LNCaP clone FGC (cell line): ENCODE results near the gene URGCP.

Source experiments
- DNase-seq: peaks from one replicate; pipeline ENCODE4 v3.0.0-alpha.2; 2011; ENCODE audit warnings: low read depth
- H3K4me3 ChIP-seq: 2 replicates; pipeline ENCODE4 v1.5.1; 2011; ENCODE audit warnings: mild to moderate bottlenecking, low read depth, low read length, control low read depth
- TF ChIP-seq, protein P1 (sequence below): IDR thresholded peaks from 2 replicates; pipeline ENCODE4 v1.5.1; 2012; ENCODE audit warnings: mild to moderate bottlenecking; ENCODE audit not compliant: control insufficient read depth, insufficient read depth; ENCODE audit errors: extremely low read depth

The URGCP gene

DNA sequence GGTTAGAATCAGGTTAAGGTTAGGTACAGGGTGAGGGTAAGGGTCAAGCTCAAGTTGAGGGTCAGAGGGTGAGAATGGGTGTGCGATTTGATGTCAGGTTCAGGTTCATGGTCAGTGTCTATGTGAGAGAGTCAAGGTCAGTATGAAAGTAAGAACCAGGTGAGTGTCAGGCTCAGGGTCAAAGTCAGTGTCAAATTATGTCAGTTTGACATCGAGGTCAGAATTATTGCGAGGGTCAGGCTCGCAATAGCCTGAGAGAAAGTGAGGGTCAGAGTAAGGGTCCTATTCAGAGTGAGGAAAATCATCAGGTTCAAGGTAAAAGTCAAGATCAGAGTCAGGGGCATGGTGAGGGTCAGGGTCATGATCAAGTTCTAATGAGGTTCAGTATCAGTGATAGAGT, 50.1 kb downstream of the URGCP start:
- H3K4me3 ChIP-seq, result no peak overlapping the region
- TF ChIP-seq, protein P1, sequence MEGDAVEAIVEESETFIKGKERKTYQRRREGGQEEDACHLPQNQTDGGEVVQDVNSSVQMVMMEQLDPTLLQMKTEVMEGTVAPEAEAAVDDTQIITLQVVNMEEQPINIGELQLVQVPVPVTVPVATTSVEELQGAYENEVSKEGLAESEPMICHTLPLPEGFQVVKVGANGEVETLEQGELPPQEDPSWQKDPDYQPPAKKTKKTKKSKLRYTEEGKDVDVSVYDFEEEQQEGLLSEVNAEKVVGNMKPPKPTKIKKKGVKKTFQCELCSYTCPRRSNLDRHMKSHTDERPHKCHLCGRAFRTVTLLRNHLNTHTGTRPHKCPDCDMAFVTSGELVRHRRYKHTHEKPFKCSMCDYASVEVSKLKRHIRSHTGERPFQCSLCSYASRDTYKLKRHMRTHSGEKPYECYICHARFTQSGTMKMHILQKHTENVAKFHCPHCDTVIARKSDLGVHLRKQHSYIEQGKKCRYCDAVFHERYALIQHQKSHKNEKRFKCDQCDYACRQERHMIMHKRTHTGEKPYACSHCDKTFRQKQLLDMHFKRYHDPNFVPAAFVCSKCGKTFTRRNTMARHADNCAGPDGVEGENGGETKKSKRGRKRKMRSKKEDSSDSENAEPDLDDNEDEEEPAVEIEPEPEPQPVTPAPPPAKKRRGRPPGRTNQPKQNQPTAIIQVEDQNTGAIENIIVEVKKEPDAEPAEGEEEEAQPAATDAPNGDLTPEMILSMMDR, result no peak
- DNase-seq, result no peak

DNA sequence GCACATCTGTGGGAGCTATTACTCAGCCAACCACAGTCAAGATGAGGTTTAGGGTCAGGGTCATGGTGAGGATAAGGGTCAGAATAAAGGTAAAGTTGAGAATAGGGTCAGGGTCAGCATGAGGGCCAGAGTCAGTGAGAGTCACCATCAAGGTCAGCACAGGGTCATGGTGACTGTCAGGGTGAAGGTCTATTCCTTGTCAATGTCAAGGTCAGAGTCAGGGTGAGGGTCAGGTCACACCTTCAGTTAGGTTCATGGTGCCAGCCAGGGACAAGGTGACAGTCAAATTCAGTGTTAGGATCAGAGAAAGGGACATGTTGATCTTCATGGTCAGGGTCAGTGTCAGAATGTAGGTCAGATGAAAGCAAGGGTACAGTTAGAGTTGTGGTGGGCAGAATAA, 51.2 kb downstream of the URGCP start:
- H3K4me3 ChIP-seq, result no peak overlapping the region
- DNase-seq, result no peak
- TF ChIP-seq, protein P1, result no peak

GRCh38 chr7:43851805-43852204, 54.6 kb downstream of the URGCP start:
- DNase-seq, result no peak
- TF ChIP-seq, protein P1, result no peak
- H3K4me3 ChIP-seq, result no peak overlapping the region

GRCh38 chr7:43850348-43851116, 55.9 kb downstream of the URGCP start:
- no peak overlapping the region for H3K4me3 ChIP-seq
- no peak for DNase-seq
- TF ChIP-seq, protein P1, result no peak

DNA sequence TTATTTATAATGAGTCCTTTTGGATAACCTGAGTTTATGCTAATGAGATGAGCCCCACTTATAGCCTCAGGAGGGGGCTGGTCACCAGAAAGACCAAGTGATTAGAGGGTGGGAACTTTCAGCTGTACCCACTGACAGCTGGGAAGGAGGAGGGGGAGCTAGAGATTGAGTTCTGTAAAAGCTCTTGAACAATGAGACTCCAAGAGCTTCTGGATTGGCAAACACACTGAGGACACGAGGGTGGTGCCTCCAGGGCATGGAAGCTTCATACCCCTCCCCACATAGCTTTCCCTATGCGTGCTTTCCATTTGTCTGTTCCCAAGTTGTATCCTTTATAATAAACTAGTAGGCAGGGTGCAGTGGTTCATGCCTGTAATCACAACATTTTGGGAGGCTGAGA, 57.3 kb downstream of the URGCP start:
- TF ChIP-seq, protein P1, result no peak
- H3K4me3 ChIP-seq, result no peak overlapping the region
- DNase-seq, result no peak

DNA sequence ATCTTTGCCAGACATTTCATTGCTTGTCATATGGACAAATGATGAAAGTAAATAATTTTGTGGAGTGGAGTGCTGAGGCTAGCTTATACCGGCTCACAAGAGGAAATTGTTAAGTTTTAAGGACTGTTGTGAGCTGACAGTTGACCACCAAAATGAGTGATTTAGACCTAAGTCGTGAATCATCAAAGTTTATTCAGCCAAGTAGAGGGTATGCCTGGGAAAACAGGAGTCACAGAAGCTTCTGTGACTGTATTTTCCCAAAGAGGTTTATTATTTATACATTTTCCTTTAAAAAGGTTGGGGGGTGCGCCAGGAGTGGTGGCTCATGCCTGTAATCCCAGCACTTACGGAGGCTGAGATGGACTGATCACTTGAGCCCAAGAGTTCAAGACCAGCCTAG, 58.9 kb downstream of the URGCP start:
- H3K4me3 ChIP-seq, result no peak overlapping the region
- DNase-seq, result no peak
- TF ChIP-seq, protein P1, result no peak

DNA sequence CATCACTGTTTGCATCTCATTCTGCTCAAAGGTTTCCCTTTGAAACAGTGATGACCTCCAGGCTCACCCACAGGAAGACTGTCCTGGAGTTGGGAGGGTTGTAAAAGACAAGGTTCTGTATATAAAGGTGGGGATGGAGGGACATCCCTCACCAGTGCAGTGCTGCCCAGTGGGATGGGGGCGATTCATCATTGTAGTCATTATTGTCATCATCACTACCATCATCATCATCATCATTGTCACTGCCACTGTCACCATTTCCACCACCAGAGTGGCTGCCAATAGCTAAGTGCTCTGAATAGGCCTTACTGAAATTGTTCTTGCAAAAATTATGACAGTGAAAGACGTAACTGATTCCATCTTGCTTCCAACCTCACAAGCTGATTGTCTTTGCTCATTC, 61.7 kb downstream of the URGCP start:
- H3K4me3 ChIP-seq, result no peak overlapping the region
- TF ChIP-seq, protein P1, result no peak
- no peak for DNase-seq
